Caco-2 (cell line): ENCODE results near the gene SIRT3. TPM values are rescaled to one million over a fixed set of nuclear protein-coding genes. Genes with fewer than 3 reads are reported as not detected.

Experiments used
- BruUV-seq: library from RNA; stranded (reverse); fragments of 400-500 nt; replicated peaks from 2 replicates; lab custom pipeline; 2021; lab: Mats Ljungman, UMichigan
- CTCF ChIA-PET: fragments of 300-600 bp; sonication (Branson Sonifier 250); formaldehyde crosslinking; loops from one replicate; lab custom pipeline; 2022; ENCODE audit warnings: antibody characterized with exemption; lab: Charles Lee
- POLR2A ChIA-PET: fragments of 300-600 bp; sonication (Branson Sonifier 250); formaldehyde crosslinking; loops from one replicate; lab custom pipeline; 2022; ENCODE audit warnings: antibody characterized with exemption; lab: Charles Lee
- DNase-seq, 2 experiments: peaks; one replicate each; pipeline versions ENCODE4 v3.0.0 to v3.0.0-alpha.2; 2020 to 2022
- H3K27me3 ChIP-seq: replicated peaks from 2 replicates; pipeline ENCODE4 v1.6.0; 2011; ENCODE audit warnings: low read length; ENCODE audit not compliant: control insufficient read depth, insufficient read depth
- H3K36me3 ChIP-seq: 2 replicates; pipeline ENCODE4 v1.5.1; 2011; ENCODE audit warnings: low read length; ENCODE audit not compliant: control insufficient read depth, insufficient read depth
- H3K4me1 ChIP-seq: fragments of 250-450 bp; sonication (Bioruptor Pico); 2 replicates; pipeline ENCODE4 v1.5.1; 2020; ENCODE audit warnings: mild to moderate bottlenecking
- H3K4me3 ChIP-seq: 2 replicates; pipeline ENCODE4 v1.5.1; 2011; ENCODE audit warnings: low read depth, mild to moderate bottlenecking, control low read depth, low read length
- H3K9me3 ChIP-seq: fragments of 250-450 bp; sonication (Bioruptor Pico); 2 replicates; pipeline ENCODE4 v1.5.1; 2020; ENCODE audit warnings: mild to moderate bottlenecking, moderate library complexity
- H3K27ac Mint-ChIP-seq: one replicate; pipeline ENCODE4 v1.8.0; 2022; ENCODE audit warnings: mixed read lengths; ENCODE audit not compliant: unreplicated experiment
- H3K27me3 Mint-ChIP-seq: one replicate; pipeline ENCODE4 v1.8.0; 2022; ENCODE audit warnings: mixed read lengths; ENCODE audit not compliant: insufficient read depth, unreplicated experiment
- H3K36me3 Mint-ChIP-seq: one replicate; pipeline ENCODE4 v1.8.0; 2022; ENCODE audit warnings: mild to moderate bottlenecking, mixed read lengths; ENCODE audit not compliant: insufficient read depth, unreplicated experiment
- H3K4me1 Mint-ChIP-seq: one replicate; pipeline ENCODE4 v1.8.0; 2022; ENCODE audit warnings: low read depth, mixed read lengths; ENCODE audit not compliant: unreplicated experiment
- H3K4me3 Mint-ChIP-seq: one replicate; pipeline ENCODE4 v1.8.0; 2022; ENCODE audit warnings: mild to moderate bottlenecking, moderate library complexity, mixed read lengths; ENCODE audit not compliant: unreplicated experiment
- H3K9me3 Mint-ChIP-seq: one replicate; pipeline ENCODE4 v1.8.0; 2022; ENCODE audit warnings: mixed read lengths; ENCODE audit not compliant: unreplicated experiment
- intact Hi-C: fragments of 100-400 bp; cut with micrococcal nuclease; formaldehyde crosslinking; loops from one replicate; pipeline ENCODE4 v1.10.0; 2022; ENCODE audit not compliant: unreplicated experiment
- total RNA-seq: library from RNA; stranded (reverse); gene quantifications from 2 replicates; pipeline ENCODE4 v1.2.3, GENCODE V29; 2022
- TF ChIP-seq, protein P1 (sequence below), 2 experiments: fragments of 200-600 bp in 1 of 2; IDR thresholded peaks; 1 replicate in 1 of 2; 2 replicates in 1 of 2; pipeline versions ENCODE4 v1.5.1 to v1.8.0; 2011 to 2022; ENCODE audit warnings: antibody characterized with exemption in 1 of 2, control low read depth in 1 of 2, inconsistent platforms in 1 of 2, low read depth in 1 of 2, low read length in 1 of 2, mild to moderate bottlenecking in 1 of 2, moderate library complexity in 1 of 2; ENCODE audit not compliant: insufficient read depth in 1 of 2, severe bottlenecking in 1 of 2, unreplicated experiment in 1 of 2

Gene SIRT3
- total RNA-seq, 1 experiment from 2014 or later: 24.6 TPM

DNA sequence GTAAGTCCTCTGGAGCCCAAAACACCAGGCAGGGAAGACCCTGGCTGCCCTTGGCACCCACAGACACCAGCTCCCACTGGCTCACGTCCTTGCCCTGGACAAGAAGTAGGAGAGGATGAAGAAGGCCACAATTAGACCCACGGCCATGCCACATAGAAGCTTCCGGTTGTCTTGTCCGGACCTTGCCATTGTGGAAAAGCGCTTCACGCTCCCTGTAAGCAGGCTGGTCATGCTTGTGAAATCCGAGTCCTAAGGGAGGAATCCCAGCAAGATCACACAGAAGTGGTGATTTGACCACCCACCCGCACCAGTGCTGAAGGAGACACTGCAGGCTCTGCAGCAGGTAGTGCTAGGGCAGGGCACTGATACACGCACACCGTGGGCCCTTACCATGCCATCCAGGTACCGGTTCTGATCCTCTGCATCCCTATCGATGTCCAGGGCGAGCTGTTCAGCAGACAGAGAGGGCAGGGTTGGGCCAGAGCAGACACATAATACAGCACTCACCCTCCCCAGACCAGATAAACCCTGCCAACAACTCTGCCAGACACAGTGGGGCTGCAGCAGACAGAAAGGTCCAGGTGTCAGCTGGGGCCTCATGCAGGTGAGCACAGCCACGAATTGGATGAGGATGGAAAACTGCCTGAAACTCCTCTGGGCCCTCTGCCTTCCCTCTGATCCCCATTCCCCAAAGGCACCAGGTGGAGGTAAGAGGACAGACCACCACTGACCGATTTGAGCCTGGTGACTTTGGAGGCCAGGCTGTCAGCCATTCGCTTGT lies 30.7 kb downstream of the SIRT3 start:
- Histone ChIP-seq H3K4me1 (peaks cover 17% of the 10 kb centered on the region), H3K9me3 (no peaks in the 10 kb centered on the region), H3K36me3 (peaks cover 5% of the 10 kb centered on the region), H3K27me3 (no peaks in the 10 kb centered on the region), H3K4me3 (peak overlapping the region; percentile 73; the same call in 1 of the 2 replicates)
- CTCF ChIA-PET: no interaction called here
- Mint-ChIP-seq H3K27ac (no peak overlapping the region), H3K4me3 (peak overlapping the region; percentile 92), H3K36me3 (peaks cover 44% of the 10 kb centered on the region), H3K9me3 (no peaks in the 10 kb centered on the region), H3K27me3 (no peaks in the 10 kb centered on the region), H3K4me1 (peaks cover 6% of the 10 kb centered on the region)
- no peak for DNase-seq
- intact Hi-C loops: loop anchor here (5.0 kb wide), 1 partner anchor 242 kb away; no protein-coding TSS in a partner anchor
- BruUV-seq: no TSS peak
- TF ChIP-seq, protein P1, sequence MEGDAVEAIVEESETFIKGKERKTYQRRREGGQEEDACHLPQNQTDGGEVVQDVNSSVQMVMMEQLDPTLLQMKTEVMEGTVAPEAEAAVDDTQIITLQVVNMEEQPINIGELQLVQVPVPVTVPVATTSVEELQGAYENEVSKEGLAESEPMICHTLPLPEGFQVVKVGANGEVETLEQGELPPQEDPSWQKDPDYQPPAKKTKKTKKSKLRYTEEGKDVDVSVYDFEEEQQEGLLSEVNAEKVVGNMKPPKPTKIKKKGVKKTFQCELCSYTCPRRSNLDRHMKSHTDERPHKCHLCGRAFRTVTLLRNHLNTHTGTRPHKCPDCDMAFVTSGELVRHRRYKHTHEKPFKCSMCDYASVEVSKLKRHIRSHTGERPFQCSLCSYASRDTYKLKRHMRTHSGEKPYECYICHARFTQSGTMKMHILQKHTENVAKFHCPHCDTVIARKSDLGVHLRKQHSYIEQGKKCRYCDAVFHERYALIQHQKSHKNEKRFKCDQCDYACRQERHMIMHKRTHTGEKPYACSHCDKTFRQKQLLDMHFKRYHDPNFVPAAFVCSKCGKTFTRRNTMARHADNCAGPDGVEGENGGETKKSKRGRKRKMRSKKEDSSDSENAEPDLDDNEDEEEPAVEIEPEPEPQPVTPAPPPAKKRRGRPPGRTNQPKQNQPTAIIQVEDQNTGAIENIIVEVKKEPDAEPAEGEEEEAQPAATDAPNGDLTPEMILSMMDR (IDR thresholded peaks at IDR 0.05; ENCODE audit: insufficient read depth in 1 of 2, low read depth in 1 of 2, low read length in 1 of 2, severe bottlenecking in 1 of 2, unreplicated experiment in 1 of 2): no peak
- POLR2A ChIA-PET: no interaction called here

DNA sequence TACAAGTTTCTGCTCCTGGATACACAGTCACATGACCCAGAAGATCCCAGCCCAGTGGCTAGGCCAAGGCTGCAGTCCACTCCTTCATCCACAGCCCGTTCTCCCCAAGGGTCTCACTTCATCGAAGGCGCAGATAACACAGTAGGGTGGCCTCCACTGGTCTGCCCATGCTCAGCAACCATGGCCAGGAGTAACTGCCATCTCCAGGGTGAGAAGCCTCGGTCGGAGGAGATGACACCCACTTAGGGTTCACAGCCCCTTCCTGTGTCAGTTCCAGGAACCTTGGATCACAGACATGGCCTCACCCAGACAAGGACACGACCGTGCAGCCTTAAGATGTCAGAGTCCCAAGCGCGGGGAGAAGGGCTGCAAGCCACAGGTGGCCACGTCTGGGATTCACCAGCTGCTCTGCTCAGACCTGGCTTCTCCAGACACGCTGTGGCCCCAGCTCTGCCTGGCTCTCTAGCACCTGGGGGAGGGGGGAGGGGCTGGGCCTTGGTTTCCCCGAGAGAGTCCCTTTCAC lies 31.5 kb downstream of the SIRT3 start:
- no peaks in the 10 kb centered on the region for H3K9me3 ChIP-seq
- Mint-ChIP-seq H3K27me3 (no peaks in the 10 kb centered on the region), H3K27ac (no peak overlapping the region), H3K4me3 (no peak overlapping the region), H3K9me3 (no peaks in the 10 kb centered on the region), H3K4me1 (no peaks in the 10 kb centered on the region), H3K36me3 (peaks cover 38% of the 10 kb centered on the region)
- CTCF ChIA-PET: no interaction called here
- peaks cover 2% of the 10 kb centered on the region for H3K36me3 ChIP-seq
- peak in 1 of 2 experiments; percentile 30 for DNase-seq
- intact Hi-C loops: loop anchor here (5.0 kb wide), 1 partner anchor 243 kb away; no protein-coding TSS in a partner anchor
- no TSS peak for BruUV-seq
- TF ChIP-seq, protein P1 (IDR thresholded peaks at IDR 0.05; ENCODE audit: insufficient read depth in 1 of 2, low read depth in 1 of 2, low read length in 1 of 2, severe bottlenecking in 1 of 2, unreplicated experiment in 1 of 2): no peak
- H3K4me1 ChIP-seq: peaks cover 10% of the 10 kb centered on the region
- POLR2A ChIA-PET: no interaction called here
- H3K27me3 ChIP-seq: no peaks in the 10 kb centered on the region
- no peak overlapping the region for H3K4me3 ChIP-seq

DNA sequence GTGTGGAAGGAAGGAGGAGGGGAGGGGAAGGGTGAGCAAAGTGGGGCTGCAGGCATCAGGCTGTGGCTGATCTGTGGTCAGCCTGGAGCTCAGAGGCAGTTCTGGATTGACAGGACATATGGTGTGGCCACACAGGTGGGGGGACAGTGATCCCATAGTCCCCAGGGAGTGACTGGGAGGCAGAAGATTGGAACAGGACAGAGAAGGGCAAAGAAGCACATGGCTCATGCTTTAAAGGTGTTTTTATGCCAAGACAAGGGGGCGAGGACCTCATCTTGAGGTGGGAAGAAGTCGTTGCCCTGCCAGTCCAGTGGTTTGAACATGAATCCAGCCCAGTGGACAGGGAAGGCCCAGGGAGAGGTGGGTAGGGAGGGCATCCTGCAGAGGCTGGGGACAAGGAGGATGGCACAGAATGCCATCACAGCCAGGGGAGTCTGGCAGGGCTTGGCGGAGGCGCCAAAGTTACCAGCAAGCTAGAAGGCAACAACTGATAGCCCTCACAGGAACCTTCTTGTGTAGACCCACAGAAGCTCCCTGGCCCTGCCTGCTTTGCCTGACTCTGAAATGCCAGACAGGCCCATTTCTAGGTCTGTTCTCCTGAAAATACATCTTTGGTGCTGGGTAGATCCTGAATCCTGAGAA lies 32.1 kb downstream of the SIRT3 start:
- CTCF ChIA-PET: no interaction called here
- H3K4me1 ChIP-seq: peaks cover 5% of the 10 kb centered on the region; the same call in 1 of the 2 replicates
- Mint-ChIP-seq H3K27me3 (no peaks in the 10 kb centered on the region), H3K9me3 (no peaks in the 10 kb centered on the region), H3K27ac (no peak overlapping the region), H3K4me3 (no peak overlapping the region), H3K4me1 (no peaks in the 10 kb centered on the region), H3K36me3 (peaks cover 39% of the 10 kb centered on the region)
- no peak overlapping the region for H3K4me3 ChIP-seq
- TF ChIP-seq, protein P1 (IDR thresholded peaks at IDR 0.05; ENCODE audit: insufficient read depth in 1 of 2, low read depth in 1 of 2, low read length in 1 of 2, severe bottlenecking in 1 of 2, unreplicated experiment in 1 of 2): no peak
- BruUV-seq: no TSS peak
- DNase-seq: peak in 1 of 2 experiments; percentile 20
- POLR2A ChIA-PET: interaction anchor here (0.5 kb wide), 1 partner anchor 203 kb away, joined by 3 read pairs; no protein-coding TSS in a partner anchor
- H3K36me3 ChIP-seq: peaks cover 2% of the 10 kb centered on the region
- intact Hi-C loops: no loop called here
- H3K9me3 ChIP-seq: no peaks in the 10 kb centered on the region
- H3K27me3 ChIP-seq: no peaks in the 10 kb centered on the region
